Measurements from ENCODE around the gene PSTK. TPM values are rescaled to one million over a fixed set of nuclear protein-coding genes. Genes with fewer than 3 reads are reported as not detected.

PSTK gene
- total RNA-seq, 1 donor from 2014 or later: 6.1 TPM

DNA sequence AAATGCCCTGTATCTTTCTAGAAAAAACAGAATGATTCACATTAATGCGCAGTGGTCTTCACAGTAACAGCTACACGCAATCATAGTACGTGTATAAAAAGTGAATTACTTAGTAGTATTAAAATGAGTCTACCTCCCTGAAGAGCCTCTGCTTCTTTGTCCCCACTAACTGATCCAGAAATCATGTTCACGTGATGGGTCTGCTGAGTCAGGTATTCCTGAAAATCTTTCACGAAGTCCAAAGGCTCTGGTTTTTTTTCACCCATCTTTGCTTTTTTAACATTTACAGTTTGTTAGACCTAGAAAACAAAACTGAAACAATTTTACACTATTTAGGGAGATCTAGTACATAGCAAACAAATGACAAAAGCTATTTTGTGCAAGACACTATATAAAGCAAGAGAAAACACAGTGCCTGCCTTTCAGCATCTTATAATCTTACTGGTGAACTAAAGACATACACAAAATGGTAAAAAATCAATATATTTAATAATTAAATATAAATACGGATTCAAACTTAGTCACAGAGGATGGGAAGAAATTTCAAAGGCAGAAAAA is 18.2 kb downstream of the PSTK start:
- no peak overlapping the region for H3K27ac Mint-ChIP-seq (ENCODE audit: unreplicated experiment)
- DNase-seq (ENCODE audit: extremely low spot score, unreplicated experiment): no peak
- peaks cover 19% of the 10 kb centered on the region for H3K36me3 Mint-ChIP-seq (ENCODE audit: unreplicated experiment)
- H3K4me1 Mint-ChIP-seq (ENCODE audit: unreplicated experiment): peaks cover 6% of the 10 kb centered on the region
- H3K27me3 Mint-ChIP-seq (ENCODE audit: unreplicated experiment): no peaks in the 10 kb centered on the region
- no peak overlapping the region for H3K4me3 Mint-ChIP-seq (ENCODE audit: unreplicated experiment)
- H3K9me3 Mint-ChIP-seq (ENCODE audit: unreplicated experiment): no peaks in the 10 kb centered on the region
- TF ChIP-seq, protein P1, sequence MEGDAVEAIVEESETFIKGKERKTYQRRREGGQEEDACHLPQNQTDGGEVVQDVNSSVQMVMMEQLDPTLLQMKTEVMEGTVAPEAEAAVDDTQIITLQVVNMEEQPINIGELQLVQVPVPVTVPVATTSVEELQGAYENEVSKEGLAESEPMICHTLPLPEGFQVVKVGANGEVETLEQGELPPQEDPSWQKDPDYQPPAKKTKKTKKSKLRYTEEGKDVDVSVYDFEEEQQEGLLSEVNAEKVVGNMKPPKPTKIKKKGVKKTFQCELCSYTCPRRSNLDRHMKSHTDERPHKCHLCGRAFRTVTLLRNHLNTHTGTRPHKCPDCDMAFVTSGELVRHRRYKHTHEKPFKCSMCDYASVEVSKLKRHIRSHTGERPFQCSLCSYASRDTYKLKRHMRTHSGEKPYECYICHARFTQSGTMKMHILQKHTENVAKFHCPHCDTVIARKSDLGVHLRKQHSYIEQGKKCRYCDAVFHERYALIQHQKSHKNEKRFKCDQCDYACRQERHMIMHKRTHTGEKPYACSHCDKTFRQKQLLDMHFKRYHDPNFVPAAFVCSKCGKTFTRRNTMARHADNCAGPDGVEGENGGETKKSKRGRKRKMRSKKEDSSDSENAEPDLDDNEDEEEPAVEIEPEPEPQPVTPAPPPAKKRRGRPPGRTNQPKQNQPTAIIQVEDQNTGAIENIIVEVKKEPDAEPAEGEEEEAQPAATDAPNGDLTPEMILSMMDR (IDR thresholded peaks at IDR 0.05): no peak

DNA sequence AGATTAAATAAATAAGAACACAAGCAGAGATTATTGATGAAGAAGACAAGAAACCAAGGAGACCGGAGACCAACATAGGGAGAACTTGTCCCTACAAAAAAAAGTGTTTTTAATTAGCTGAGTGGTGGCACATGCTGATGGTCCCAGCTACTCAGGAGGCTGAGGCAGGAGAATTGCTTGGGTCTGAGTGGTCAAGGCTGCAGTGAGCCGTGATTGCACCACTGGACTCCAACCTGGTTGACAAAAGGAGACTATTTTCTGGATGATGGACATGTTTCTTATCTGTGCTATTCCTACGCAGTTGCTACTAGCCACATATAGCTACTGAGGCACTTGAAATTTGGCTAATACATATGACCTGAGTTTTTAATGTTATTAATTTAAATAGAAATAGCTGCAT is 18.7 kb downstream of the PSTK start:
- Mint-ChIP-seq H3K36me3 (ENCODE audit: unreplicated experiment) (peaks cover 16% of the 10 kb centered on the region), H3K4me1 (ENCODE audit: unreplicated experiment) (peaks cover 6% of the 10 kb centered on the region), H3K27ac (ENCODE audit: unreplicated experiment) (no peak overlapping the region), H3K27me3 (ENCODE audit: unreplicated experiment) (no peaks in the 10 kb centered on the region), H3K4me3 (ENCODE audit: unreplicated experiment) (no peak overlapping the region), H3K9me3 (ENCODE audit: unreplicated experiment) (no peaks in the 10 kb centered on the region)
- TF ChIP-seq, protein P1 (IDR thresholded peaks at IDR 0.05): no peak
- DNase-seq (ENCODE audit: extremely low spot score, unreplicated experiment): no peak

- Mint-ChIP-seq H3K9me3 (ENCODE audit: unreplicated experiment) (no peaks in the 10 kb centered on the region), H3K4me1 (ENCODE audit: unreplicated experiment) (peaks cover 6% of the 10 kb centered on the region), H3K27me3 (ENCODE audit: unreplicated experiment) (no peaks in the 10 kb centered on the region), H3K4me3 (ENCODE audit: unreplicated experiment) (no peak overlapping the region), H3K36me3 (ENCODE audit: unreplicated experiment) (peaks cover 12% of the 10 kb centered on the region), H3K27ac (ENCODE audit: unreplicated experiment) (no peak overlapping the region)
- no peak for DNase-seq (ENCODE audit: extremely low spot score, unreplicated experiment)
- TF ChIP-seq, protein P1 (IDR thresholded peaks at IDR 0.05): no peak
Observed at GRCh38 chr10:122999347-122999746, 19.1 kb downstream of the PSTK start.

DNA sequence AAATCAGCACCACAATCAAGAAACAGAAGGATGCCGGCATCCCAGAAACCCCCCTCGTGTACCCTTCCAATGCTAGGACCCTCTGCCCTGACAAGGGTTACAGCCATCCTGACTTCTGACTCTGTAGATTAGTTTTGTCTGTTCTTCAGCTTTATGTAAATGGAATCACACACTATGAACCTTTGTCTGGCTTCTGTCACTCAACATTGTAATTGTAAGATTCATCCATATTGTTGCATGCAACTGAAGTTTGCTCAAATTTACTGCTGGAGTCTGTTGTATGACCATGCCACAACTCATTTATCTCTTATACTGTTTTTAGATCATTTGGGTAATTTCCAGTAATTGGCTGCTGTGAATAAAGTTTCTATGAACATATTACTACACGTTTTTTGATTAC is 20.0 kb downstream of the PSTK start:
- H3K4me1 Mint-ChIP-seq (ENCODE audit: unreplicated experiment): peaks cover 6% of the 10 kb centered on the region
- no peak overlapping the region for H3K4me3 Mint-ChIP-seq (ENCODE audit: unreplicated experiment)
- H3K27ac Mint-ChIP-seq (ENCODE audit: unreplicated experiment): no peak overlapping the region
- no peak for DNase-seq (ENCODE audit: extremely low spot score, unreplicated experiment)
- H3K27me3 Mint-ChIP-seq (ENCODE audit: unreplicated experiment): no peaks in the 10 kb centered on the region
- H3K9me3 Mint-ChIP-seq (ENCODE audit: unreplicated experiment): no peaks in the 10 kb centered on the region
- H3K36me3 Mint-ChIP-seq (ENCODE audit: unreplicated experiment): peaks cover 8% of the 10 kb centered on the region
- TF ChIP-seq, protein P1 (IDR thresholded peaks at IDR 0.05): no peak

DNA sequence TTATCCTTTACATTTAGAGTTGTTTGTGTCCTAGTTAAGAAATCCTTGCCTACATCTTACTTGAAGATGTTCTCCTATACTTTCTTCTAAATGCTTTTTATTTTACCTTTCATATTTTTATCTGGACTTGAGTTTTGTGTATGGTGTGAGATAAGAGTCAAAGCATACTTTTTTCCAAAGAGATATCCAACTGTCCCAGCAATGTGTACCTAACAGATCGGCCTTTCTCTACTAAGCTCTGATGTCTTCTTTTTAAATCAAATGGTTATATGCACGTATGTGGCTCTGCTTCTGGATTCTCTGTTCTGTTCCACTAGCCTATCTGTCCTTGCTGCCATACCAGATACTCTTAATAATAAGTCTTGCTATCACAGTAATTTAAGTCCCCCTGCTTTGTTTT is 21.2 kb downstream of the PSTK start:
- H3K36me3 Mint-ChIP-seq (ENCODE audit: unreplicated experiment): peaks cover 8% of the 10 kb centered on the region
- peaks cover 9% of the 10 kb centered on the region for H3K4me1 Mint-ChIP-seq (ENCODE audit: unreplicated experiment)
- TF ChIP-seq, protein P1 (IDR thresholded peaks at IDR 0.05): no peak
- H3K9me3 Mint-ChIP-seq (ENCODE audit: unreplicated experiment): no peaks in the 10 kb centered on the region
- no peak overlapping the region for H3K27ac Mint-ChIP-seq (ENCODE audit: unreplicated experiment)
- no peak for DNase-seq (ENCODE audit: extremely low spot score, unreplicated experiment)
- H3K4me3 Mint-ChIP-seq (ENCODE audit: unreplicated experiment): no peak overlapping the region
- no peaks in the 10 kb centered on the region for H3K27me3 Mint-ChIP-seq (ENCODE audit: unreplicated experiment)
